ENCODE data around the gene TMEM52B. TPM values are rescaled to one million over a fixed set of nuclear protein-coding genes. Genes with fewer than 3 reads are reported as not detected.

Gene TMEM52B
- total and polyA plus RNA-seq, 2 of the 13 experiments (the other 11 are each of a cell fraction or from before 2014, with no cell fraction given): not detected

GRCh38 chr12:10179776-10180181, 947 bp downstream of the TMEM52B start (continued):
- TF ChIP-seq SRSF9 (IDR thresholded peaks at IDR 0.05; ENCODE audit: borderline replicate concordance, insufficient read depth, low read depth, low read length, poor library complexity, severe bottlenecking): no peak
- no peak for TF ChIP-seq ZNF879 (CRISPR knock-in tag; IDR thresholded peaks at IDR 0.05)

DNA sequence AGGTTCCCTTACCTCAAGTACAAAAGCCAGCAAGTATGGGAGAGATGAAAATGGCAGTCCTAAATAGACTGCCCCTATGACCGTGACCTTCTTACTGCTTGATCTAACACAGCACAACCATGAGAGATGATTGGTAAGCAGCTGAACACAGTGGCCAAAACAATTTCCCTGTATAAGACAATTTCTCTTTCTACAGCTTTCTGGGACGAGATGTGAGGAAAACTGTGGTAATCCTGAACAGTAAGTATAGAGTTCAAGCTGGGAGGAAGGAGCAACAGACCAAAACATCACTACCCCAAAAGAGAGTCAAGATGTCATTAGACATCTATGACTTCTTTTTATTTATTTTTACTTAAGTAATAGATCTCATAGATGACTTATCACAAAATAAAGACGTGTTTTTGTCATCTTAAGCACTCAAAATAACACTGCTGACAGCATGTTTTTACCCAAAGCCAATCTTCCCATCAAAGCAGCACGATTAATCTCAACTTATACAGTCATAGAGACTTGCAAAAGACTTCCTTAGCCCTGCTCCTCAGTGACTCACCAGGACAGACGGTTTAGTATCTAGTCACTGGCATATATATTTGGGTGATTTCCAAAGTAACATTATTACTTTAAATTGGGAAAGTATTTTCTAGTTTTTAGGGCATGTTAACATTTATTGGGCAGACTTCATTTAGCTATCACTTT, 3.7 kb downstream of the TMEM52B start:
- Histone ChIP-seq H3K9me3 (ENCODE audit: low read length) (no peaks in the 10 kb centered on the region), H3K27me3 (ENCODE audit: control insufficient read depth in 1 of 2, insufficient read depth in 2 of 2, low read length in 2 of 2) (no peaks in the 10 kb centered on the region), H3K4me1 (ENCODE audit: insufficient read depth, low read length) (no peaks in the 10 kb centered on the region), H3K36me3 (replicated peaks in 1 of 2; ENCODE audit: control insufficient read depth in 1 of 2, insufficient read depth in 2 of 2, low read length in 2 of 2) (no peaks in the 10 kb centered on the region), H3K79me2 (ENCODE audit: insufficient read depth, low read length) (no peaks in the 10 kb centered on the region), H3K27ac (ENCODE audit: extremely low read length, insufficient read depth, low read length) (no peak overlapping the region), H3K4me2 (ENCODE audit: low read depth, low read length) (no peak overlapping the region), H4K20me1 (ENCODE audit: insufficient read depth, low read length) (no peaks in the 10 kb centered on the region), H3K4me3 (replicated peaks in 1 of 3; ENCODE audit: insufficient read depth in 1 of 3, low read depth in 2 of 3, low read length in 3 of 3) (no peak overlapping the region), H2AFZ (ENCODE audit: low read length) (no peak overlapping the region), H3K9ac (ENCODE audit: insufficient read depth, low read depth, low read length) (no peak overlapping the region)
- ChIA-PET POLR2A (no interaction called here), CTCF (ENCODE audit: low intra/inter-chr PET ratio, low total read pairs) (no interaction called here)
- DNase-seq (ENCODE audit: low spot score) (no peak), ATAC-seq (no peak), FAIRE-seq (no peak)
- in situ Hi-C loops (cut with HindIII; ENCODE audit: extremely low pct_ligation_motif_present, low pct_unique_long_range_greater_than_20kb) (no loop called here), intact Hi-C loops (cut with micrococcal nuclease; ENCODE audit: unreplicated experiment) (no loop called here)
- WGBS (ENCODE audit: low lambda C conversion rate): 16% methylated on average over 5 of the region's 5 CpGs
- no peak for TF ChIP-seq RFXANK (CRISPR knock-in tag; IDR thresholded peaks at IDR 0.05)
- no peak for TF ChIP-seq ISL2 (CRISPR knock-in tag; IDR thresholded peaks at IDR 0.05)
- TF ChIP-seq ZNF331 (CRISPR knock-in tag; IDR thresholded peaks at IDR 0.05): no peak
- TF ChIP-seq ZNF552 (CRISPR knock-in tag; IDR thresholded peaks at IDR 0.05; ENCODE audit: borderline replicate concordance): no peak
- no peak for TF ChIP-seq FOXA1 (IDR thresholded peaks at IDR 0.05)
- TF ChIP-seq FOXA1 (CRISPR knock-in tag; IDR thresholded peaks at IDR 0.05): no peak
- TF ChIP-seq ZSCAN9 (CRISPR knock-in tag; IDR thresholded peaks at IDR 0.05; ENCODE audit: borderline replicate concordance): no peak
- TF ChIP-seq, protein P1, sequence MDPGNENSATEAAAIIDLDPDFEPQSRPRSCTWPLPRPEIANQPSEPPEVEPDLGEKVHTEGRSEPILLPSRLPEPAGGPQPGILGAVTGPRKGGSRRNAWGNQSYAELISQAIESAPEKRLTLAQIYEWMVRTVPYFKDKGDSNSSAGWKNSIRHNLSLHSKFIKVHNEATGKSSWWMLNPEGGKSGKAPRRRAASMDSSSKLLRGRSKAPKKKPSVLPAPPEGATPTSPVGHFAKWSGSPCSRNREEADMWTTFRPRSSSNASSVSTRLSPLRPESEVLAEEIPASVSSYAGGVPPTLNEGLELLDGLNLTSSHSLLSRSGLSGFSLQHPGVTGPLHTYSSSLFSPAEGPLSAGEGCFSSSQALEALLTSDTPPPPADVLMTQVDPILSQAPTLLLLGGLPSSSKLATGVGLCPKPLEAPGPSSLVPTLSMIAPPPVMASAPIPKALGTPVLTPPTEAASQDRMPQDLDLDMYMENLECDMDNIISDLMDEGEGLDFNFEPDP (CRISPR knock-in tag; conservative IDR thresholded peaks at IDR 0.05): no peak
- TF ChIP-seq ZNF333 (CRISPR knock-in tag; IDR thresholded peaks at IDR 0.05; ENCODE audit: borderline replicate concordance): no peak
- no peak for TF ChIP-seq NPAS2 (CRISPR knock-in tag; IDR thresholded peaks at IDR 0.05; ENCODE audit: borderline replicate concordance)
- no peak for TF ChIP-seq WIZ (CRISPR knock-in tag; IDR thresholded peaks at IDR 0.05)
- TF ChIP-seq PTBP1 (IDR thresholded peaks at IDR 0.05; ENCODE audit: low read depth, low read length, poor library complexity, severe bottlenecking): no peak
- no peak for TF ChIP-seq NFKBIZ (CRISPR knock-in tag; IDR thresholded peaks at IDR 0.05)
- no peak for TF ChIP-seq ZSCAN12 (CRISPR knock-in tag; IDR thresholded peaks at IDR 0.05)
- TF ChIP-seq E2F5 (CRISPR knock-in tag; conservative IDR thresholded peaks at IDR 0.05): no peak
- TF ChIP-seq ZSCAN21 (CRISPR knock-in tag; IDR thresholded peaks at IDR 0.05; ENCODE audit: borderline replicate concordance): no peak
- TF ChIP-seq BORCS8-MEF2B (CRISPR knock-in tag; IDR thresholded peaks at IDR 0.05): no peak
- TF ChIP-seq ISX (CRISPR knock-in tag; conservative IDR thresholded peaks at IDR 0.05): no peak
- no TSS peak for BruUV-seq (replicated peaks)

All from HepG2 (cell line).